NCI-H526 (cell line): ENCODE measurements around the gene PPIA.
"Not testable (repeated sequence)": the region's sequence is repeated elsewhere in the genome, so short reads cannot be mapped to it uniquely, and the experiment has no call there.

Source experiments
- DNase-seq, 2 experiments: peaks; one replicate each; lab custom pipeline; 2025; lab: John Stamatoyannopoulos, UW

The PPIA gene

GRCh38 chr7:44764081-44764480, 32.4 kb upstream of the PPIA start:
- DNase-seq = no peak

- DNase-seq = no peak
These were observed 31.6 kb upstream of the PPIA start for GRCh38 chr7:44764665-44765578.

- no peak for DNase-seq
These were observed 30.7 kb upstream of the PPIA start for GRCh38 chr7:44765579-44766415.

- DNase-seq = no peak
These were observed 30.1 kb upstream of the PPIA start for GRCh38 chr7:44766416-44766801.

GRCh38 chr7:44767134-44767911, 29.2 kb upstream of the PPIA start:
- no peak for DNase-seq

- DNase-seq = no peak
These were observed 28.4 kb upstream of the PPIA start for GRCh38 chr7:44767912-44768627.

- DNase-seq = no peak
These were observed 27.7 kb upstream of the PPIA start for GRCh38 chr7:44768628-44769371.

- DNase-seq = no peak
These were observed 27.1 kb upstream of the PPIA start for GRCh38 chr7:44769376-44769775.

- DNase-seq = no peak
These were observed 26.6 kb upstream of the PPIA start for GRCh38 chr7:44769776-44770294.

- no peak for DNase-seq
These were observed 25.1 kb upstream of the PPIA start for GRCh38 chr7:44771358-44771757.

- DNase-seq = no peak
These were observed 24.0 kb upstream of the PPIA start for GRCh38 chr7:44772440-44772839.

- peak; percentile 29 to 41 for DNase-seq
These were observed 23.6 kb upstream of the PPIA start for GRCh38 chr7:44772867-44773266.

GRCh38 chr7:44774486-44774885, 22.0 kb upstream of the PPIA start:
- not testable (repeated sequence) for DNase-seq

GRCh38 chr7:44775383-44776107, 20.9 kb upstream of the PPIA start:
- no peak for DNase-seq

- DNase-seq = no peak
These were observed 20.3 kb upstream of the PPIA start for GRCh38 chr7:44776211-44776610.

GRCh38 chr7:44782460-44782859, 14.0 kb upstream of the PPIA start:
- DNase-seq = no peak

- DNase-seq = no peak
These were observed 13.1 kb upstream of the PPIA start for GRCh38 chr7:44783407-44783806.

- DNase-seq = no peak
These were observed 12.1 kb upstream of the PPIA start for GRCh38 chr7:44784364-44784763.

- DNase-seq = not testable (repeated sequence)
These were observed 11.3 kb upstream of the PPIA start for GRCh38 chr7:44785218-44785617.

GRCh38 chr7:44787041-44787440, 9.4 kb upstream of the PPIA start:
- no peak for DNase-seq
